Prostate gland (tissue), 2 donors: ENCODE data around the gene SNPH.

Experiments used
- CTCF ChIP-seq, 4 experiments: fragments of 200-600 bp in 2 of 4; fragments of 450-650 bp in 2 of 4; sonication (generic) in 2 of 4; IDR thresholded peaks; 1 replicate in 3 of 4; 2 replicates in 1 of 4; pipeline ENCODE4 v1.5.1; 2016 to 2019; ENCODE audit warnings: antibody characterized with exemption in 4 of 4, mild to moderate bottlenecking in 2 of 4, moderate library complexity in 2 of 4
- POLR2A ChIP-seq: fragments of 450-650 bp; IDR thresholded peaks from one replicate; pipeline ENCODE4 v1.6.1; 2016; ENCODE audit warnings: antibody characterized with exemption, mild to moderate bottlenecking
- POLR2AphosphoS5 ChIP-seq: sonication (generic); formaldehyde crosslinking; IDR thresholded peaks from one replicate; pipeline ENCODE4 v1.6.1; 2017; ENCODE audit warnings: antibody characterized with exemption

- TF ChIP-seq CTCF (IDR thresholded peaks at IDR 0.05), result no peak
- TF ChIP-seq POLR2A, result no peak
- no peak for TF ChIP-seq POLR2AphosphoS5
Measured at GRCh38 chr20:1331101-1331500, 65.0 kb downstream of the SNPH start.
